Hippocampal formation (tissue), 2 donors: Measurements from ENCODE around the gene ZNF618.

Experiments
- DNase-seq, 2 donors: peaks; one replicate each; lab custom pipeline; 2025; lab: John Stamatoyannopoulos, UW

ZNF618 gene

GRCh38 chr9:113911850-113912557 lies 35.9 kb downstream of the ZNF618 start:
- DNase-seq = no peak

- DNase-seq = no peak
These were observed 36.7 kb downstream of the ZNF618 start for GRCh38 chr9:113912816-113913215.

GRCh38 chr9:113913426-113914195 lies 37.5 kb downstream of the ZNF618 start:
- DNase-seq = no peak

GRCh38 chr9:113914517-113914916 lies 38.4 kb downstream of the ZNF618 start:
- DNase-seq = no peak

GRCh38 chr9:113915817-113916434 lies 39.8 kb downstream of the ZNF618 start:
- DNase-seq = no peak

GRCh38 chr9:113916931-113917330 lies 40.8 kb downstream of the ZNF618 start:
- no peak for DNase-seq

GRCh38 chr9:113918697-113919350 lies 42.7 kb downstream of the ZNF618 start:
- no peak for DNase-seq

GRCh38 chr9:113919382-113919781 lies 43.3 kb downstream of the ZNF618 start:
- DNase-seq = peak; percentile 1 to 6

GRCh38 chr9:113919871-113920270 lies 43.8 kb downstream of the ZNF618 start:
- no peak for DNase-seq

- no peak for DNase-seq
These were observed 44.8 kb downstream of the ZNF618 start for GRCh38 chr9:113920872-113921271.

- no peak for DNase-seq
These were observed 45.4 kb downstream of the ZNF618 start for GRCh38 chr9:113921396-113921925.

GRCh38 chr9:113922160-113922559 lies 46.1 kb downstream of the ZNF618 start:
- no peak for DNase-seq

- no peak for DNase-seq
These were observed 50.1 kb downstream of the ZNF618 start for GRCh38 chr9:113926211-113926610.

GRCh38 chr9:113927277-113927676 lies 51.2 kb downstream of the ZNF618 start:
- no peak for DNase-seq

GRCh38 chr9:113928269-113928668 lies 52.2 kb downstream of the ZNF618 start:
- DNase-seq = no peak

- no peak for DNase-seq
These were observed 53.7 kb downstream of the ZNF618 start for GRCh38 chr9:113929634-113930389.

- no peak for DNase-seq
These were observed 54.3 kb downstream of the ZNF618 start for GRCh38 chr9:113930390-113930783.

- DNase-seq = no peak
These were observed 55.0 kb downstream of the ZNF618 start for GRCh38 chr9:113931140-113931539.

- no peak for DNase-seq
These were observed 55.7 kb downstream of the ZNF618 start for GRCh38 chr9:113931777-113932176.

- no peak for DNase-seq
These were observed 56.9 kb downstream of the ZNF618 start for GRCh38 chr9:113932906-113933584.

GRCh38 chr9:113933671-113934070 lies 57.6 kb downstream of the ZNF618 start:
- DNase-seq = no peak
